GM13977 (cell line): Measurements from ENCODE around the gene C1QTNF1.
"Not testable (repeated sequence)": the region's sequence is repeated elsewhere in the genome, so short reads cannot be mapped to it uniquely, and the experiment has no call there.

Experiments
- DNase-seq: peaks from one replicate; pipeline ENCODE4 v3.0.0; 2012; ENCODE audit warnings: low spot score
- CTCF ChIP-seq: IDR thresholded peaks from 2 replicates; pipeline ENCODE4 v1.5.1; 2012; ENCODE audit warnings: mild to moderate bottlenecking, control low read depth; ENCODE audit not compliant: insufficient read depth; ENCODE audit errors: extremely low read depth, missing control alignments
- in situ Hi-C: fragments of 300-500 bp; cut with MboI; formaldehyde crosslinking; loops from one replicate; pipeline ENCODE4 v1.12.0; 2022; ENCODE audit warnings: low sequenced_read_pairs, low pct_unique_long_range_greater_than_20kb, mixed read lengths, inconsistent platforms; ENCODE audit not compliant: unreplicated experiment

The C1QTNF1 gene

DNA sequence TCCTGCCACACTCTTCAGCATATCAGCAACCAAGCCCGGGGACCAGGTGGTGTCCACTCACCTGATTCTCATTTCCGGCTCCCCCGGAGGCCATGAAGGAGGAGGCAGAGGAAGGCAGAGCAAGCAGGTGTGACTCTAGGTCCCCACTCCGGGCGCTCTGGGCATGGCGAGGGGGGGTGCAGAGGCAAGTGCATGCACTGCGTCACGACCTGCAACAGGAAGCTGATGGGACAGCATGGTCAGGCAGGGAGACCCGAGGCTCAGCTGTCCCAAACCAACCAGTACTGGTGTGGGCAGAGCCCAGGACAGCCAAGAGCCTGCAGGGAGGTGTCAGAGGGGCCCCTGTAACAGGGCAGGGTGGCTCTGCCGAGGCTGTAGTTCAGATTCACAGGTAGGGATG is 48.6 kb downstream of the C1QTNF1 start:
- in situ Hi-C loops, result no loop called here
- no peak for DNase-seq
- no peak for TF ChIP-seq CTCF

DNA sequence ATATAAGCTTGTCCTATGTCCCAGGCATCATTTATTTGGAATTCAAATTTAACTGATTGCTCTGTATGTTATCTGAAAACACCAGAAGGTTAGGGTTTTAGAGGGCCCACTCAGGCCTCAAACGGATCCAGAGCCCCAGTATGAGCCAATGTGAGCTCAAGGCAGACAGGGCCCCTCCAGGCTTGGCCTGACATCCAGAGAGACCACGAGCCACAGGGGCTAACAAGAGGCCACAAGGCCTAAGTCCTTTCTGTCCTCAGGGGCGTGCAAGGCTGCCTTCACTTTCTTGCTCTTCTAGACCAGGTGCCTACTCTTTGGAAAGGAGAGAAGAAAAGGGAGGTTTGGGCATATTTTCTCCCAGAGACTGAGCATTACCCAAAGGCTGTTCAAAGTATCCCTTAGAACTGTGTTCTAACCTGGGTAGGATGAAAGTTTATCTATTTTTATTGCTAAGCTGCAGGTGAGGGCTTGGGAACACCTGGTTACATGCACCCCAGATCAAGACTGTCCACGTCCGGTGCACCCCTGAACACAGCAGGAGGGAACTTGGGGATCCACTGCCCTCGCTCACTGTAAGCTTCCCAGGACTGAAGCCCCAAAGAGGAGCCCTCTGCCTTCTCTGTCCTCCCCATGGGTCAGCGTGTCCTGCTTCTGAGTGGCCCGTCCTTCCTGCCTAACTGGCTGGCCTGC is 49.2 kb downstream of the C1QTNF1 start:
- in situ Hi-C loops, result no loop called here
- no peak for TF ChIP-seq CTCF
- DNase-seq, result no peak

- in situ Hi-C loops, result no loop called here
- TF ChIP-seq CTCF, result no peak
- DNase-seq, result no peak
Measured at GRCh38 chr17:79073706-79074088, 49.7 kb downstream of the C1QTNF1 start.

DNA sequence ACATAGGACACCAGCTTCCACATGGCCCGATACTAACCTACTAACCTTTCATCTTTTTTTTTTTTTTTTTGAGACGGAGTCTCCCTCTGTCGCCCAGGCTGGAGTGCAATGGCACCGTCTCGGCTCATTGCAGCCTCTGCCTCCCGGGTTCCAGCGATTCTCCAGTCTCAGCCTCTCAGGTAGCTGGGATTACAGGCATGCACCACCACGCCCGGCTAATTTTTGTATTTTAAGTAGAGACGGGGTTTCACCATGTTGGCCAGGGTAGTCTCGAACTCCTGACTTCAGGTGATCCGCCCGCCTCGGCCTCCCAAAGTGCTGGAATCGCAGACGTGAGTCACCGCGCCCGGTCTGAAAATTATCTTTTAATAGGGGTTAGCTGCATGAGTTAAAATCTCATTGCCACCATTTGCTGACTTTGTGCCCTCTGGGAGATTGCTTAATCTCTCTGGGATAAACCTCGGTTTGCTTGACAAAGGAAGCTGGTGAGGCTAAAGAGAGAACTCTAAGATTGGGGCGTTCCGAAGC is 50.2 kb downstream of the C1QTNF1 start:
- in situ Hi-C loops, DNase-seq: not testable (repeated sequence)

DNA sequence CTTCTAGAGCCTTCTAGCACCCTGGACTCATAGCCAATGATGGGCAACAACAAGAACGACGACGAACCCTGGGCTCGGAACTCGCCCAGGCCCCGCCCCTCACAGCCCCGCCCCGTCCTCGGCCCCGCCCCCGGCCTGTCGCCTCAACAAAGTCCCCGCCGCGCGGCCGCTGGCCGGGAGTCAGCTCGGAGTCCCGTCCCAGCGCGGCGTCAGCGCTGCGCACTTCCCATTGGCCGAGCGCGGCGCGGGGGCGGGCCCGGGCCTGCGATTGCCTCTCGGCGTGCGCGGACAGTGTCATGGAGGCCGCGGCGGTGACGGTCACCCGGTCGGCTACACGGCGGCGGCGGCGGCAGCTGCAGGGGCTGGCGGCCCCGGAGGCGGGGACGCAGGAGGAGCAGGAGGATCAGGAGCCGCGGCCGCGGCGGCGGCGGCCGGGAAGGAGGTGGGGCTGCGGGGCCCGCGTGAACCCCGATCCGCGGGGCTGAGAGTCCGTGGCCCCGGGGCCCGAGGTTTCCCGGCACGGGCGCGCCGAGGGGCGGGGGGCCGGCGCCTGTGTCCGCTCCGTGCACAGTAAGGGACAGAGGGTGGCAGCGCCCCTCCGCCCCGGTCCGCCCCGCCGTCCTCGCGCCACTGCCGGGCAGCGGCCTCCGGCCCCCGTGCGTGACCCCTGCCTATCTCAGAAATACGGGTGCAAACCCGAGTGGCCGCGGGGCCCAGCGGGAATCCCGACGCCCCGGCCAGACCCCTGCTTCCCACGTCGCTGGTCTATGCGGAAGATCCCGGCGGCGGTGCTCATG is 50.9 kb downstream of the C1QTNF1 start, which contains the start of gene ENGASE:
TSS of gene ENGASE (plus strand) at position 176 of the 797 bp plus-strand sequence. CDS start at position 297, 121 bp downstream.
- in situ Hi-C loops, result no loop called here

GRCh38 chr17:79075446-79075750 is 51.4 kb downstream of the C1QTNF1 start:
- peak; percentile 41 for DNase-seq
- no peak for TF ChIP-seq CTCF
- in situ Hi-C loops, result no loop called here

More for the DNA sequence above, 50.9 kb downstream of the C1QTNF1 start, which contains the start of gene ENGASE:
- peak; percentile 99 for DNase-seq
- TF ChIP-seq CTCF, result no peak

DNA sequence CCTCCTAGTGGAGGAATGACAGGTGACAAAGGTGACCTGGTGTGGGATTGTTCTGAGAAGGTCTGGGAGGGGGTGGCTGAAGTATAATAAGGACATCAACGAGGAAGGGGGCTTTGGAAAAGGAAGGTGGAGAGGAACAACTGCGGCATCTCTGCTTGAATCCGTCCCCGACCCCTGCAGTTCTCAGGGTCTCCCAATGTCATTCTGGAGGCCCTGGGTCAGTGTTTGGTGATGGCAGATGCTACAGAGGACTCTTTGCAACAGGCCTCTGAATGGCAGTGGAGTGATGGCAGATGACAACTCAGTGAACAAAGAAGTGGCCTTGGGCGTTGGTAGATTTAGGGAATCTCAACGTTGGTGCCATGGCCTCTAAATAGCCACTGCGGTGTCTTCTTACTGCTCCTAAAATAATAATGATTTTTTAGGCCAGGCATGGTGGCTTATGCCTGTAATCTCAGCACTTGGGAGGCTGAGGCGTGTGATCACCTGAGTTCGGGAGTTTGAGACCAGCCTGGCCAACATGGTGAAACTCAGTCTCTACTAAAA is 52.0 kb downstream of the C1QTNF1 start:
- TF ChIP-seq CTCF, result no peak
- in situ Hi-C loops, result no loop called here
- peak; percentile 23 for DNase-seq
